SK-N-SH treated with all-trans-retinoic acid at 6 μM for 48 hours (cell line): ENCODE data around the gene DRG2.

Experiments used
- CREB5 ChIP-seq: fragments of 250-450 bp; sonication (Bioruptor Pico); IDR thresholded peaks from 2 replicates; pipeline ENCODE4 v1.5.1; 2020; ENCODE audit warnings: low read depth, mild to moderate bottlenecking, moderate library complexity
- ZNF70 ChIP-seq: fragments of 450-650 bp; formaldehyde crosslinking; IDR thresholded peaks from 2 replicates; pipeline ENCODE4 v1.5.0; 2020; ENCODE audit warnings: mild to moderate bottlenecking, moderate library complexity

DNA sequence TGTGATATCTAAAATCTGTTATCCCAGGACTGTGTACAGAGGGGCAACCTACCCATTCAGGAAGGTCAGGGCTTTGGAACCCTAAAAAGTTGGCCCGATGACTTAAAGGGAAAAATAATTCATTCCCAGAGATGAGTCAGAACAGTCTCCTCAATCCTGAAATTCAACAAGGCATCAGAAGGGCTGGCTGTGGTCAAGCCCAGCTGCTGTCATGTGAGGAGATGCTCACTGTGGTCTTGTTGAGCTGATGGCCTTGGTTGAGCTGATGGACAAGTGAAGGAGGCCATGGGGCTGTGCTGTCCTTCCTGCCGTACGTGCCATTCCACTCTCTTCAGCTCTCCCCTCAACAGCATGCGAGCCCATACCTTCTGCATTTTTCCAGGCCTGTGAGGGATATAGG is 20.9 kb upstream of the DRG2 start:
- TF ChIP-seq CREB5 (CRISPR knock-in tag) (no peak), ZNF70 (CRISPR knock-in tag) (no peak)
